Liver (tissue), 9 donors: ENCODE measurements around the gene PNPT1. TPM values are rescaled to one million over a fixed set of nuclear protein-coding genes. Genes with fewer than 3 reads are reported as not detected.
"Not testable (repeated sequence)": the region's sequence is repeated elsewhere in the genome, so short reads cannot be mapped to it uniquely, and the experiment has no call there.

Source experiments
- DNase-seq: peaks from one replicate; pipeline ENCODE4 v3.0.0-alpha.2; 2017; ENCODE audit warnings: low spot score
- H3K27ac ChIP-seq, 2 donors: one replicate each; pipeline ENCODE4 v1.7.0; 2013; ENCODE audit warnings: inconsistent platforms in 2 of 2, low read length in 2 of 2, control low read depth in 1 of 2, low read depth in 1 of 2, mild to moderate bottlenecking in 1 of 2
- H3K27me3 ChIP-seq, 4 donors: one replicate each; pipeline versions ENCODE4 v1.6.1 to v1.7.0; 2013; ENCODE audit warnings: low read length in 3 of 4, inconsistent platforms in 1 of 4, mild to moderate bottlenecking in 1 of 4, moderate library complexity in 1 of 4; ENCODE audit not compliant: control insufficient read depth in 4 of 4, insufficient read depth in 4 of 4
- H3K36me3 ChIP-seq, 4 donors: one replicate each; pipeline versions ENCODE4 v1.6.1 to v1.7.0; 2013; ENCODE audit warnings: low read length in 3 of 4, mild to moderate bottlenecking in 3 of 4, low read depth in 1 of 4, moderate library complexity in 1 of 4; ENCODE audit not compliant: control insufficient read depth in 4 of 4, insufficient read depth in 3 of 4
- H3K4me1 ChIP-seq, 4 donors: one replicate each; pipeline versions ENCODE4 v1.6.1 to v1.7.0; 2013; ENCODE audit warnings: low read length in 3 of 4, mild to moderate bottlenecking in 3 of 4, moderate library complexity in 1 of 4; ENCODE audit not compliant: control insufficient read depth in 4 of 4, insufficient read depth in 4 of 4
- H3K4me3 ChIP-seq, 3 donors: one replicate each; pipeline versions ENCODE4 v1.6.1 to v1.7.0; 2013; ENCODE audit warnings: low read length in 3 of 3, control low read depth in 1 of 3, low read depth in 1 of 3, mild to moderate bottlenecking in 1 of 3
- H3K9ac ChIP-seq, 2 donors: one replicate each; pipeline ENCODE4 v1.7.0; 2013; ENCODE audit warnings: low read length in 2 of 2, mild to moderate bottlenecking in 2 of 2, moderate library complexity in 2 of 2, control low read depth in 1 of 2, low read depth in 1 of 2
- H3K9me3 ChIP-seq, 4 donors: one replicate each; pipeline versions ENCODE4 v1.6.1 to v1.7.0; 2013; ENCODE audit warnings: low read length in 3 of 4; ENCODE audit not compliant: control insufficient read depth in 4 of 4
- EGR1 ChIP-seq, 2 donors: IDR thresholded peaks; 2 replicates each; pipeline ENCODE4 v1.6.1; 2016 to 2018; ENCODE audit warnings: antibody characterized with exemption in 2 of 2, low read depth in 2 of 2
- FOXA1 ChIP-seq: IDR thresholded peaks from 2 replicates; pipeline ENCODE4 v1.6.1; 2016; ENCODE audit warnings: antibody characterized with exemption
- FOXA2 ChIP-seq: IDR thresholded peaks from 2 replicates; pipeline ENCODE4 v1.6.1; 2016; ENCODE audit warnings: antibody characterized with exemption
- GABPA ChIP-seq, 2 donors: IDR thresholded peaks in 1 of 2; conservative IDR thresholded peaks in 1 of 2; 2 replicates each; pipeline ENCODE4 v1.6.1; 2016; ENCODE audit warnings: antibody characterized with exemption in 2 of 2, mild to moderate bottlenecking in 1 of 2, moderate library complexity in 1 of 2
- HNF4A ChIP-seq, 2 donors: conservative IDR thresholded peaks; 2 replicates each; pipeline ENCODE4 v1.6.1; 2016; ENCODE audit warnings: antibody characterized with exemption in 2 of 2, mild to moderate bottlenecking in 2 of 2
- HNF4G ChIP-seq: IDR thresholded peaks from 2 replicates; pipeline ENCODE4 v1.6.1; 2016; ENCODE audit warnings: antibody characterized with exemption
- JUND ChIP-seq, 2 donors: IDR thresholded peaks; 2 replicates each; pipeline ENCODE4 v1.6.1; 2016; ENCODE audit warnings: antibody characterized with exemption in 2 of 2
- NR2F2 ChIP-seq: IDR thresholded peaks from 2 replicates; pipeline ENCODE4 v1.6.1; 2016; ENCODE audit warnings: antibody characterized with exemption
- RAD21 ChIP-seq, 2 donors: IDR thresholded peaks; 2 replicates each; pipeline ENCODE4 v1.6.1; 2016; ENCODE audit warnings: antibody characterized with exemption in 2 of 2, mild to moderate bottlenecking in 2 of 2
- RXRA ChIP-seq, 2 donors: IDR thresholded peaks; 2 replicates each; pipeline ENCODE4 v1.6.1; 2017 to 2018; ENCODE audit warnings: antibody characterized with exemption in 2 of 2, mild to moderate bottlenecking in 1 of 2
- SP1 ChIP-seq: IDR thresholded peaks from 2 replicates; pipeline ENCODE4 v1.6.1; 2018; ENCODE audit warnings: antibody characterized with exemption, mild to moderate bottlenecking
- TAF1 ChIP-seq: conservative IDR thresholded peaks from 2 replicates; pipeline ENCODE4 v1.6.1; 2016; ENCODE audit warnings: antibody characterized with exemption, mild to moderate bottlenecking
- YY1 ChIP-seq: IDR thresholded peaks from 2 replicates; pipeline ENCODE4 v1.6.1; 2016; ENCODE audit warnings: antibody characterized with exemption, mild to moderate bottlenecking
- WGBS: extraction: QIAGEN DNeasy Blood & Tissue Kit; methylation state at CpG from one replicate; pipeline ENCODE4 v1.1.7; 2013; 5-methylcytosine and 5-hydroxymethylcytosine counted together
- polyA plus RNA-seq, 2 donors: library from polyadenylated mRNA; stranded (reverse) in 1 of 2; unstranded in 1 of 2; fragments of 200-250 nt in 1 of 2; fragments of >200 nt in 1 of 2; fragmentation: Nextera tagmentation in 1 of 2; extraction: Ambion mirVana in 1 of 2; gene quantifications; one replicate each; pipeline versions ENCODE4 v1.2.1 to v1.2.3, GENCODE V29; 2013 to 2015
- total RNA-seq, 2 donors: library from RNA; depleted of rRNA; stranded (reverse); fragments of >200 nt; gene quantifications; one replicate each; pipeline ENCODE4 v1.2.3, GENCODE V29; 2014
- TF ChIP-seq, protein P1 (sequence below): IDR thresholded peaks from 2 replicates; pipeline ENCODE4 v1.6.1; 2016; ENCODE audit warnings: antibody characterized with exemption
- TF ChIP-seq, protein P2 (sequence below): fragments of 150-350 bp; IDR thresholded peaks from 2 replicates; pipeline ENCODE4 v1.5.1; 2017; ENCODE audit warnings: improper control_type of control experiment, low read depth, low read length; ENCODE audit not compliant: missing input control
- TF ChIP-seq, protein P3 (sequence below): IDR thresholded peaks from 2 replicates; pipeline ENCODE4 v1.6.1; 2016; ENCODE audit warnings: antibody characterized with exemption, mild to moderate bottlenecking
- TF ChIP-seq, protein P4 (sequence below): IDR thresholded peaks from 2 replicates; pipeline ENCODE4 v1.6.1; 2016; ENCODE audit warnings: antibody characterized with exemption
- TF ChIP-seq, protein P5 (sequence below): IDR thresholded peaks from 2 replicates; pipeline ENCODE4 v1.6.1; 2016; ENCODE audit warnings: antibody characterized with exemption
- donor health status: healthy.
- donor health status: healthy.
- donor health status: healthy.
- donor health status: healthy.
- donor health status: healthy.

Gene PNPT1
- total and polyA plus RNA-seq, 4 donors, result 8.0 to 11.4 (median 8.7) TPM

DNA sequence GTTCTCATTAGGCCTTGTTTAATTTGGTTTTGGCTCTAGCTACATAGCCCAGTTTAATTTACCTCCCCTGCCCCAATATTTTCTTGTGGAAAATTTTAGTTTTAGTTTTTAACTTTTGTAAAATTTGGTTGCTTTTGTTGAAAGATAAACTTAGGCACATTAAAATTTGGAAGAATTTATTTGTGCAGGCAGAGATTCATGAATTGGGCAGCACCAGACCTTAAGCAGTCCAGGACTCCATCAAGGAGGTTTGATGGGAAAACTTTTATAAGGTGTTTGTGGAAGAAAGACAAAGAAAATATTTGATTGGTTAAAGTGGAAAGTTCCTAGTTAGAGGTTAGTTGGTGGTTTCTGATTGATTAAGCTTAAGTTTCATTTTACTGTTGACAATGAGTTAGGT is 16.4 kb upstream of the PNPT1 start:
- Histone ChIP-seq H3K27me3 (no peaks in the 10 kb centered on the region), H3K4me3 (no peak overlapping the region), H3K4me1 (no peaks in the 10 kb centered on the region), H3K36me3 (no peaks in the 10 kb centered on the region), H3K27ac (no peak overlapping the region), H3K9ac (no peak overlapping the region), H3K9me3 (no peaks in the 10 kb centered on the region)
- no peak for DNase-seq
- TF ChIP-seq YY1 (no peak), HNF4G (no peak), GABPA (IDR thresholded peaks at IDR 0.05 in 1 of 2, conservative IDR thresholded peaks at IDR 0.05 in 1 of 2) (no peak), HNF4A (conservative IDR thresholded peaks at IDR 0.05) (no peak)
- TF ChIP-seq, protein P1, sequence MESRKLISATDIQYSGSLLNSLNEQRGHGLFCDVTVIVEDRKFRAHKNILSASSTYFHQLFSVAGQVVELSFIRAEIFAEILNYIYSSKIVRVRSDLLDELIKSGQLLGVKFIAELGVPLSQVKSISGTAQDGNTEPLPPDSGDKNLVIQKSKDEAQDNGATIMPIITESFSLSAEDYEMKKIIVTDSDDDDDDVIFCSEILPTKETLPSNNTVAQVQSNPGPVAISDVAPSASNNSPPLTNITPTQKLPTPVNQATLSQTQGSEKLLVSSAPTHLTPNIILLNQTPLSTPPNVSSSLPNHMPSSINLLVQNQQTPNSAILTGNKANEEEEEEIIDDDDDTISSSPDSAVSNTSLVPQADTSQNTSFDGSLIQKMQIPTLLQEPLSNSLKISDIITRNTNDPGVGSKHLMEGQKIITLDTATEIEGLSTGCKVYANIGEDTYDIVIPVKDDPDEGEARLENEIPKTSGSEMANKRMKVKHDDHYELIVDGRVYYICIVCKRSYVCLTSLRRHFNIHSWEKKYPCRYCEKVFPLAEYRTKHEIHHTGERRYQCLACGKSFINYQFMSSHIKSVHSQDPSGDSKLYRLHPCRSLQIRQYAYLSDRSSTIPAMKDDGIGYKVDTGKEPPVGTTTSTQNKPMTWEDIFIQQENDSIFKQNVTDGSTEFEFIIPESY, result no peak

DNA sequence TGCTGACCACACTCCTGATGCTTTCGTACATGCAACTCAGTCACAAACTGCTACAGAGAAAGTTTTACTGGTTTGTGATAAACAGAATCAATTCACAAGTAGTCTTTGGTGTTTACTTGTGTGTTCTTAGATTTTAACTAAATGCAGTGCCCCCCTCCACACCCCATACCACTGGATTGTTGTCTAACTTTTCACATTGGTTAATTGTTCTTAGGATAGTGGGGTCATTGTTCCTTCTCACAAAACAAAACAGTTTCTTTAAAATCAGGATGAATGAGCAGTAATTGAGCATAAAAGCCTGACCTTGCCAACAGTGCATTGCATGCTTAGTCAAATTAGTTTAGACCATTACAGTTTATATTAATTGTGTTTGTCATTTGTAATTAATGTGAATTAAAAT is 14.1 kb upstream of the PNPT1 start:
- Histone ChIP-seq H3K36me3 (no peaks in the 10 kb centered on the region), H3K9me3 (no peaks in the 10 kb centered on the region), H3K4me3 (no peak overlapping the region), H3K27ac (no peak overlapping the region), H3K9ac (no peak overlapping the region), H3K4me1 (no peaks in the 10 kb centered on the region), H3K27me3 (no peaks in the 10 kb centered on the region)
- no peak for DNase-seq
- 57% methylated on average over 1 of the region's 1 CpG for WGBS
- TF ChIP-seq, protein P1, result no peak
- TF ChIP-seq HNF4G (no peak), SP1 (no peak), JUND (IDR thresholded peaks at IDR 0.05) (no peak), YY1 (no peak), GABPA (IDR thresholded peaks at IDR 0.05 in 1 of 2, conservative IDR thresholded peaks at IDR 0.05 in 1 of 2) (no peak), NR2F2 (no peak), RAD21 (IDR thresholded peaks at IDR 0.05) (no peak), FOXA2 (no peak), EGR1 (IDR thresholded peaks at IDR 0.05; ENCODE audit: low read depth in 2 of 2) (no peak), TAF1 (no peak), FOXA1 (no peak), HNF4A (conservative IDR thresholded peaks at IDR 0.05) (no peak), RXRA (IDR thresholded peaks at IDR 0.05) (no peak)
- TF ChIP-seq, protein P2, sequence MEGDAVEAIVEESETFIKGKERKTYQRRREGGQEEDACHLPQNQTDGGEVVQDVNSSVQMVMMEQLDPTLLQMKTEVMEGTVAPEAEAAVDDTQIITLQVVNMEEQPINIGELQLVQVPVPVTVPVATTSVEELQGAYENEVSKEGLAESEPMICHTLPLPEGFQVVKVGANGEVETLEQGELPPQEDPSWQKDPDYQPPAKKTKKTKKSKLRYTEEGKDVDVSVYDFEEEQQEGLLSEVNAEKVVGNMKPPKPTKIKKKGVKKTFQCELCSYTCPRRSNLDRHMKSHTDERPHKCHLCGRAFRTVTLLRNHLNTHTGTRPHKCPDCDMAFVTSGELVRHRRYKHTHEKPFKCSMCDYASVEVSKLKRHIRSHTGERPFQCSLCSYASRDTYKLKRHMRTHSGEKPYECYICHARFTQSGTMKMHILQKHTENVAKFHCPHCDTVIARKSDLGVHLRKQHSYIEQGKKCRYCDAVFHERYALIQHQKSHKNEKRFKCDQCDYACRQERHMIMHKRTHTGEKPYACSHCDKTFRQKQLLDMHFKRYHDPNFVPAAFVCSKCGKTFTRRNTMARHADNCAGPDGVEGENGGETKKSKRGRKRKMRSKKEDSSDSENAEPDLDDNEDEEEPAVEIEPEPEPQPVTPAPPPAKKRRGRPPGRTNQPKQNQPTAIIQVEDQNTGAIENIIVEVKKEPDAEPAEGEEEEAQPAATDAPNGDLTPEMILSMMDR, result no peak
- TF ChIP-seq, protein P3, sequence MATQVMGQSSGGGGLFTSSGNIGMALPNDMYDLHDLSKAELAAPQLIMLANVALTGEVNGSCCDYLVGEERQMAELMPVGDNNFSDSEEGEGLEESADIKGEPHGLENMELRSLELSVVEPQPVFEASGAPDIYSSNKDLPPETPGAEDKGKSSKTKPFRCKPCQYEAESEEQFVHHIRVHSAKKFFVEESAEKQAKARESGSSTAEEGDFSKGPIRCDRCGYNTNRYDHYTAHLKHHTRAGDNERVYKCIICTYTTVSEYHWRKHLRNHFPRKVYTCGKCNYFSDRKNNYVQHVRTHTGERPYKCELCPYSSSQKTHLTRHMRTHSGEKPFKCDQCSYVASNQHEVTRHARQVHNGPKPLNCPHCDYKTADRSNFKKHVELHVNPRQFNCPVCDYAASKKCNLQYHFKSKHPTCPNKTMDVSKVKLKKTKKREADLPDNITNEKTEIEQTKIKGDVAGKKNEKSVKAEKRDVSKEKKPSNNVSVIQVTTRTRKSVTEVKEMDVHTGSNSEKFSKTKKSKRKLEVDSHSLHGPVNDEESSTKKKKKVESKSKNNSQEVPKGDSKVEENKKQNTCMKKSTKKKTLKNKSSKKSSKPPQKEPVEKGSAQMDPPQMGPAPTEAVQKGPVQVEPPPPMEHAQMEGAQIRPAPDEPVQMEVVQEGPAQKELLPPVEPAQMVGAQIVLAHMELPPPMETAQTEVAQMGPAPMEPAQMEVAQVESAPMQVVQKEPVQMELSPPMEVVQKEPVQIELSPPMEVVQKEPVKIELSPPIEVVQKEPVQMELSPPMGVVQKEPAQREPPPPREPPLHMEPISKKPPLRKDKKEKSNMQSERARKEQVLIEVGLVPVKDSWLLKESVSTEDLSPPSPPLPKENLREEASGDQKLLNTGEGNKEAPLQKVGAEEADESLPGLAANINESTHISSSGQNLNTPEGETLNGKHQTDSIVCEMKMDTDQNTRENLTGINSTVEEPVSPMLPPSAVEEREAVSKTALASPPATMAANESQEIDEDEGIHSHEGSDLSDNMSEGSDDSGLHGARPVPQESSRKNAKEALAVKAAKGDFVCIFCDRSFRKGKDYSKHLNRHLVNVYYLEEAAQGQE, result no peak
- TF ChIP-seq, protein P4, sequence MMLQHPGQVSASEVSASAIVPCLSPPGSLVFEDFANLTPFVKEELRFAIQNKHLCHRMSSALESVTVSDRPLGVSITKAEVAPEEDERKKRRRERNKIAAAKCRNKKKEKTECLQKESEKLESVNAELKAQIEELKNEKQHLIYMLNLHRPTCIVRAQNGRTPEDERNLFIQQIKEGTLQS, result no peak
- TF ChIP-seq, protein P5, sequence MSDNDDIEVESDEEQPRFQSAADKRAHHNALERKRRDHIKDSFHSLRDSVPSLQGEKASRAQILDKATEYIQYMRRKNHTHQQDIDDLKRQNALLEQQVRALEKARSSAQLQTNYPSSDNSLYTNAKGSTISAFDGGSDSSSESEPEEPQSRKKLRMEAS, result no peak

DNA sequence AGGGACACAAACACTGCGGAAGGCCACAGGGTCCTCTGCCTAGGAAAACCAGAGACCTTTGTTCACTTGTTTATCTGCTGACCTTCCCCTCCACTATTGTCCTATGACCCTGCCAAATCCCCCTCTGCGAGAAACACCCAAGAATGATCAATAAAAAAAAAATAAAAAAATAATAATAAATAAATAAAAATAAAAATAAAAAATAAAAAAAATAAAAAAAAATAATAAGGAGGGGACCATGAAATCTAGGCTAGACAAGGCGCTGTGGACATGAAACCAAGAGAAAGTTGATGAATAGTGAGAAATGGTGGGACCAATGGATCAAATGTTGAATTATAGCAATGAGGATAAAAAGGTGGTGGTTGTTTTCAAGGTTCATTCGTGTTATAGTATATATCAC is 12.6 kb upstream of the PNPT1 start:
- not testable (repeated sequence) for H3K27me3 ChIP-seq, H3K36me3 ChIP-seq, H3K27ac ChIP-seq, H3K4me3 ChIP-seq, DNase-seq, H3K9ac ChIP-seq, H3K9me3 ChIP-seq, H3K4me1 ChIP-seq
- WGBS, result 72% methylated on average over 3 of the region's 4 CpGs
